ENCODE data around the gene PHACTR3. TPM values are rescaled to one million over a fixed set of nuclear protein-coding genes. Genes with fewer than 3 reads are reported as not detected.

Gene PHACTR3
- total and polyA plus RNA-seq, 2 of the 8 experiments (the other 6 are each of a cell fraction or from before 2014, with no cell fraction given) = 0.05 to 0.13 TPM

GRCh38 chr20:59688356-59688755 lies 84.0 kb downstream of the PHACTR3 start:
- FAIRE-seq = no peak

More at GRCh38 chr20:59688356-59688755, 84.0 kb downstream of the PHACTR3 start:
- H3K23me2 ChIP-seq (ENCODE audit: low read depth, low read length) = peaks cover 10% of the 10 kb centered on the region; the same call in 1 of the 2 replicates
- H3K18ac ChIP-seq (ENCODE audit: extremely low read depth, low read length) = no peak overlapping the region
- no peak overlapping the region for H2AK5ac ChIP-seq (ENCODE audit: low read depth, low read length)
- no peak overlapping the region for H2BK5ac ChIP-seq (ENCODE audit: low read depth, low read length)
- POLR2A ChIA-PET (ENCODE audit: partially characterized antibody) = no interaction called here
- H3K27ac ChIP-seq (ENCODE audit: low read depth, low read length) = no peak overlapping the region
- no peaks in the 10 kb centered on the region for H3K27me3 ChIP-seq (replicated peaks in 1 of 4; ENCODE audit: control insufficient read depth in 3 of 4, extremely low read depth in 1 of 4, insufficient read depth in 3 of 4, low read length in 3 of 4)
- peaks cover 83 to 96% of the 10 kb centered on the region in 2 experiments for H3K9me3 ChIP-seq (ENCODE audit: insufficient read depth in 2 of 2, low read depth in 1 of 2, low read length in 1 of 2)
- no peak overlapping the region for H2BK120ac ChIP-seq (replicated peaks; ENCODE audit: low read depth, low read length)
- no peak overlapping the region for H2BK15ac ChIP-seq (ENCODE audit: low read length)
- H3K4me2 ChIP-seq (ENCODE audit: insufficient read depth in 1 of 2, low read depth in 2 of 2, low read length in 2 of 2) = no peak overlapping the region
- H4K5ac ChIP-seq (ENCODE audit: insufficient read length, low read depth, low read length) = no peak overlapping the region
- no peaks in the 10 kb centered on the region for H3K4me1 ChIP-seq (replicated peaks in 1 of 4; ENCODE audit: control insufficient read depth in 3 of 4, insufficient read depth in 4 of 4, low read length in 3 of 4)
- H3K56ac ChIP-seq (replicated peaks; ENCODE audit: insufficient read length, low read depth, low read length) = no peak overlapping the region
- H4K20me1 ChIP-seq (replicated peaks in 1 of 2; ENCODE audit: control insufficient read depth in 1 of 2, insufficient read depth in 2 of 2, low read length in 2 of 2) = peaks cover 0 to 3% of the 10 kb centered on the region in 2 experiments
- H4K8ac ChIP-seq (ENCODE audit: extremely low read depth, insufficient read depth, low read length) = no peak overlapping the region
- no peak overlapping the region for H3K4ac ChIP-seq (replicated peaks; ENCODE audit: insufficient read length, low read depth, low read length)
- CTCF ChIA-PET (ENCODE audit: partially characterized antibody) = no interaction called here
- no peak overlapping the region for H3K9ac ChIP-seq (replicated peaks in 1 of 4; ENCODE audit: extremely low read depth in 1 of 4, low read depth in 3 of 4, low read length in 3 of 4)
- no peak overlapping the region for H2BK12ac ChIP-seq (ENCODE audit: low read depth, low read length)
- H2AFZ ChIP-seq (ENCODE audit: low read length) = no peak overlapping the region
- no peak for TF ChIP-seq SP1 (IDR thresholded peaks at IDR 0.05; ENCODE audit: low read depth, low read length)
- no peak for TF ChIP-seq CBX5 (IDR thresholded peaks at IDR 0.05; ENCODE audit: low read depth, low read length)
- no peak for TF ChIP-seq JUN (IDR thresholded peaks at IDR 0.05; ENCODE audit: low read depth, low read length)
- TF ChIP-seq TAF7 (optimal IDR thresholded peaks at IDR 0.05; ENCODE audit: borderline replicate concordance, low read depth, low read length) = no peak
- TF ChIP-seq EZH2 (IDR thresholded peaks at IDR 0.05; ENCODE audit: low read depth, low read length, severe bottlenecking) = no peak
- TF ChIP-seq RBBP5 (IDR thresholded peaks at IDR 0.05; ENCODE audit: borderline replicate concordance, low read depth, low read length) = no peak
- TF ChIP-seq EP300 (IDR thresholded peaks at IDR 0.05; ENCODE audit: borderline replicate concordance in 1 of 2, low read depth in 2 of 2, low read length in 2 of 2) = no peak
- TF ChIP-seq HDAC6 (IDR thresholded peaks at IDR 0.05; ENCODE audit: low read depth, low read length) = no peak
- no peak for TF ChIP-seq BACH1 (IDR thresholded peaks at IDR 0.05; ENCODE audit: low read length)
- no peak for TF ChIP-seq PHF8 (conservative IDR thresholded peaks at IDR 0.05; ENCODE audit: low read depth, low read length)
- no peak for TF ChIP-seq RAD21 (IDR thresholded peaks at IDR 0.05 in 1 of 2, conservative IDR thresholded peaks at IDR 0.05 in 1 of 2; ENCODE audit: low read depth in 2 of 2, low read length in 2 of 2)
- H3K23ac ChIP-seq (ENCODE audit: insufficient read length) = no peak overlapping the region
- no peak overlapping the region for H2BK20ac ChIP-seq (ENCODE audit: low read length)
- no peak overlapping the region for H3K4me3 ChIP-seq (ENCODE audit: extremely low read depth in 1 of 4, insufficient read depth in 2 of 4, low read depth in 3 of 4, low read length in 4 of 4)
- no peak overlapping the region for H3K14ac ChIP-seq (ENCODE audit: insufficient read length)
- H4K91ac ChIP-seq (replicated peaks; ENCODE audit: insufficient read length, low read length) = no peak overlapping the region
- WGBS, 2 experiments (ENCODE audit: extremely low coverage in 1 of 2, insufficient coverage in 1 of 2, insufficient read length in 1 of 2, insufficient replicate concordance in 2 of 2, low coverage in 1 of 2, low lambda C conversion rate in 2 of 2, missing lambda C conversion rate in 1 of 2) = 80% methylated on average over 3 of the region's 3 CpGs; no CpG with 5 or more reads in 1 of the 2 experiments
- H3K36me3 ChIP-seq (ENCODE audit: control insufficient read depth in 2 of 4, insufficient read depth in 4 of 4, low read length in 3 of 4) = no peaks in the 10 kb centered on the region
- no peaks in the 10 kb centered on the region for H3K79me1 ChIP-seq (ENCODE audit: low read depth, low read length)
- DNase-seq (ENCODE audit: low read depth in 1 of 2, low spot score in 2 of 2) = no peak
- H3K79me2 ChIP-seq (ENCODE audit: control insufficient read depth in 1 of 2, insufficient read depth in 2 of 2, low read length in 2 of 2) = no peaks in the 10 kb centered on the region
